NOMO-1 treated with DMSO at 0.1 percent for 48 hours (cell line): ENCODE data around the gene PARD6G.
A peak's percentile ranks its signal among the peaks of the same experiment; 100 is the strongest.

Experiments used
- DNase-seq: peaks from one replicate; lab custom pipeline; 2025; ENCODE audit not compliant: unreplicated experiment; lab: John Stamatoyannopoulos, UW

The PARD6G gene

GRCh38 chr18:80213182-80213581, 34.1 kb downstream of the PARD6G start:
- no peak for DNase-seq

- DNase-seq: peak; percentile 42
Observed at GRCh38 chr18:80210312-80211083, 36.8 kb downstream of the PARD6G start.

GRCh38 chr18:80208620-80209019, 38.7 kb downstream of the PARD6G start:
- DNase-seq: no peak

GRCh38 chr18:80205294-80205693, 42.0 kb downstream of the PARD6G start:
- no peak for DNase-seq

DNA sequence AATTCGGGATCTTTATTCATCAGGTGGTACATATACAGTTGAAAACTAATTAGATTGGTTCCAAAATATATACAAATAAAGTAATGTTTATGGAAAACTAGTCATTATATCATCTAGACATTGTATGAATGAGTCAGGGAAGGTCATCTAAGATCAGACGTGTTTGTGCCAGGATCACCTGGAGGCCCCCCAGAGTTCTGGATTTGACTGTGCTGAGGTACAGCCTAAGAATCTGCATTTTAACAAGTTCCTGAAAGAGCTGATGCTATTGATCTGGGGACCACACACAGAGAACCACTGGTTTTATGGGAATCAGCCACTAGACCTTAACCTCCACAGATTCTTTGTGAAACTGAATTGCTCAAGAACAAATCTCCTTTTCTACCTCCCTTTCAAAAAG, 43.2 kb downstream of the PARD6G start:
- DNase-seq: no peak

- DNase-seq: no peak
Observed at GRCh38 chr18:80203249-80203648, 44.1 kb downstream of the PARD6G start.

DNA sequence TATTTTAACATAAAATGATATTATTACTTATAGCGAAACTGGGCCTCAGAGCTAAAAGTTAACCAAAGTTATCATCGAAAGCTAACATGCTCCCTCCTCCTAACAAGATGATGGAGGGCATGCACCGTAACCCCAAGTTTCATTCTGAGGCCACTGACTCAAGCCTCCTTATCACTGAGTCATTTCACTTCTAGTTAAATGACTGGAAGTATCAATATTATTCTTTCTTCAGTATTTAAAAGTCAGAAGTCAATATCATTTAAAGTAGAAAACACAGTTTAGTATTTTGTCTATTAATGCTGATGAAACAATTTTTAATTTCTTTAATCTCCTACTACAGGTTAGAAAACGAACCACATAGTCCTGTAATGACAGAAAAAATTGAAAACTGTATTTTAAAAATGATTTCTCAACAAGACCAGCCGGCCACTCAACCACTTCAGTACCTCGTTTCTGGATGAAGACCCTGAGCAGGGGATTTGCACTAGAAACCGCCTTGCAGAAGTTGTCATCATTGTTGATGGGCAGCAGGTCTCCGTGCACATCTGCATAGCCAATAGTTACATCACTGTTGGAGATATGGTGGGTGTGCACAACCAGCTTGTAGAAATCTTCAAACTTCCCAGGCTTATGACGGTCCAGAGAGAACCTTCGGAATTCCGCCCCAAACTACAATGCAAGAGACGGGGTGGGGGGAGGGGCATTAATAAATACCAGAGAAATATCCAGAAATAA, 44.9 kb downstream of the PARD6G start:
- no peak for DNase-seq

- DNase-seq: no peak
Observed at GRCh38 chr18:80201739-80202138, 45.6 kb downstream of the PARD6G start.

- no peak for DNase-seq
Observed at GRCh38 chr18:80200932-80201672, 46.2 kb downstream of the PARD6G start.

- no peak for DNase-seq
Observed at GRCh38 chr18:80200171-80200931, 47.0 kb downstream of the PARD6G start.

DNA sequence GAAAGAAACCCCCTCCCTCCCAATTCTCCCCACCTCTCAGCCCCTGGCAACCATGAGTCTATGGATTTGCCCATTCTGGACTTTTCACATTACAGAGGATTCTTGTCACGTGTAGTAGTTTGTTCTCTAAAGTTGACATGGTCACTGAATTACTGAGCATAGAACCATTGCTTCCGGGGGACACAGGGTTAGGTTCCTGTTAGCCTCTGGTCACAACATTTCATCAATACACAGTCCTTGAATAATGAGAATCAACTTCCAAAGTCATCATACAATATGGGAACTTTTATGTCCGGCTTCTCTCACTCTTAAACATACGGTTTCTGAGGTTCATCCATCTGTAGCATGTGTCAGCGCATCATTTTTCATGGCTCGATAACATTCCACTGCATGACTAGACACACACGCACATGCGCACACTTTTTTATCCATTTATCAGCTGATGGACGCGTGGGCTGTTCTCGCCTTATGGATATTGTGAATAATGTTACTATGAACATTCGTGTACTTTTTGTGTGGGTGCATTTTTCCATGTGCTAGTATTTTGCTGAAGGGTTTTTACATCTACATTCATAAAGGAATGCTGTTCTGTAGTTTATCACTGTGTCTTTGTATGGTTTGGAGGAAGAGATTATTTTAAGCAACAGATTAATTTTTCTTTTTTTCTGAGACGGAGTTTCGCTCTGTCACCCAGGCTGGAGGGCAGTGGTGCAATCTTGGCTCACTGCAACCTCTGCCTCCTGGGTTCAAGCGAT, 48.1 kb downstream of the PARD6G start:
- DNase-seq: no peak

DNA sequence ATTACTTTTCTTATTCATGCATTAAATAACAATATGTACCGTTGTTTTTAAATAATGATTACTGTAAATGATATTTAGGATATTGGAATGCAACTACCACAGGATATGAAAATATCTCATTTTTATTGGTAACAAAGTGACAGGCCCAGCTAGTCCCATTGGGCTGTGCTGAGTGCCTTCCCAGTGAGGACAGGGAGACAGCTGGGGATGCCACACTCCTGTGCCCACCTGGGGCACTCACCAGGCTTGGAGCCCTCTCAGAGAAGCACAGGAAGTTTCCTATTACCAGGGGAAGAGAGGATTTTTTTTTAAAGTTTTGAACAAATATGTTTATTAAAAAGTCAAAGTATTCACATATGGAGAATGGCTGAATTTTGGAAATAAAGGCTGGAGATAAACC, 48.9 kb downstream of the PARD6G start:
- no peak for DNase-seq

DNA sequence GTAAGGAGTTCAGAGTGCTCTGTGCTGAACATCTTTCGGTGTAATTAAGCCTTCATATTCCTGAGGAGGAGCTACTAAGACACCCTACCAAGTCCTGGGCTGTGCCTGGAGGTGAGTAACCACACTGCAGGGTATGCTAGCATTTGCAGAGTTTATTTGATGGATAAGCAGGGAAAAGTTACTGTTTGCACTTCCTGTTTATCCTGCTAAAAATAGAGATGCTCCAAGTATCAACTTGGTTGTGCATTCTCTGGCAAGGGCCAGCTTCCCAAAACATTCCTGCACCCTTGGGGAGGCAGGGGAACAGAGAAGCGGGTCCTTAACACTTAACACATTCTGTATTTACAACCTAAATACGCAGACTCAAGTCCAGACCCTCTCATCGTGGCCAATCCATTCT, 49.8 kb downstream of the PARD6G start:
- DNase-seq: no peak

GRCh38 chr18:80196528-80197320, 50.6 kb downstream of the PARD6G start:
- DNase-seq: no peak

DNA sequence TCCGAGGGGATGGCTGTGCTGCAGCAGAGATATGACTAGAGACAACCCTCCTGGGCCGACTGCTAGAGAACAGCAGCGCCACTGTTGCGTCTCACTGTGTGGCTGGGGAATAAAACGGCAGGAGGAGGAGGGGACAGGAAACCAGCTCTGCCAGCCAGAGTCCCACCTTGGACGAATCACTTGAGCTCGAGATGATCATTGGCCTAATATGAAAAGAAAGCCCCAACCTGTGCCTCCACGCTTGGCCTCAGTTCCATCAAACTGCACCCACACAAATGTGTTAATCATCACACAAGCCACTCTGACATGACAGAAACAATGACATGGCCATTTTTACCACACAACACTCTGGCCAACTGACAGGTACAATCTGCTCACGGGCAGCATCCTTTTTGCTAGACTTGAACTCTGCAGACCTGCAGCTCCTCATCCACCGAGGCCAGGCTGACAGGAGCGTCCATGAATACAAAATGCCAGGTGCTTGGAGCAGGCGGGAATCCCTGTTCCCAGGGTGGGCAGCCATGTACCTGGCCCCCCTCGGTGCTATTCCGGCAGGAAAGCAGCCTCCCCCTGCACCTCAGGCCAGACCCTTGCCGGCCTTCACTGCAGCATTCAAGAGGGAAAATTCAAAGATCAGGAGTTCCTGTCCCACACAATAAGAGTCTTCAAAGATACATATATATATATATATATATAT, 52.3 kb downstream of the PARD6G start:
- DNase-seq: no peak

DNA sequence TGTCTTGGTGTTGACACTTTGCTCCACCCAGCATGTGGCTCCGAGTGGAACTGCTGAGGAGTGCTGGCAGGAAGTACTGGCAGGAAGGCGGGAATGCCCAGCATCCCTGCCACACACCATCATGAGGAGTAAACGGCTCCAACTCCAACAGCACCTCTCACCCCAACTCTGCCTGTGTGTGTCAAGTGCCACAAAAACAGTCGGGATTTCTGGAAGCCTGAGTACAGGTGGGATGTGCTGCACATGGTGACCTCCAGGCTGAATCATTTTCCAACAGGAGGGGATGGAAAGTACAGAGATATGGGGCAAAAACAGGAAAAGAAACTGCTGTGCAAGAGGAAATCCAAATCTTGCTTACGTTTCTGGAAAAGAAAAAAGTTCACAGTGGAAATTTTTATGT, 53.6 kb downstream of the PARD6G start:
- no peak for DNase-seq

- no peak for DNase-seq
Observed at GRCh38 chr18:80192653-80193385, 54.5 kb downstream of the PARD6G start.

DNA sequence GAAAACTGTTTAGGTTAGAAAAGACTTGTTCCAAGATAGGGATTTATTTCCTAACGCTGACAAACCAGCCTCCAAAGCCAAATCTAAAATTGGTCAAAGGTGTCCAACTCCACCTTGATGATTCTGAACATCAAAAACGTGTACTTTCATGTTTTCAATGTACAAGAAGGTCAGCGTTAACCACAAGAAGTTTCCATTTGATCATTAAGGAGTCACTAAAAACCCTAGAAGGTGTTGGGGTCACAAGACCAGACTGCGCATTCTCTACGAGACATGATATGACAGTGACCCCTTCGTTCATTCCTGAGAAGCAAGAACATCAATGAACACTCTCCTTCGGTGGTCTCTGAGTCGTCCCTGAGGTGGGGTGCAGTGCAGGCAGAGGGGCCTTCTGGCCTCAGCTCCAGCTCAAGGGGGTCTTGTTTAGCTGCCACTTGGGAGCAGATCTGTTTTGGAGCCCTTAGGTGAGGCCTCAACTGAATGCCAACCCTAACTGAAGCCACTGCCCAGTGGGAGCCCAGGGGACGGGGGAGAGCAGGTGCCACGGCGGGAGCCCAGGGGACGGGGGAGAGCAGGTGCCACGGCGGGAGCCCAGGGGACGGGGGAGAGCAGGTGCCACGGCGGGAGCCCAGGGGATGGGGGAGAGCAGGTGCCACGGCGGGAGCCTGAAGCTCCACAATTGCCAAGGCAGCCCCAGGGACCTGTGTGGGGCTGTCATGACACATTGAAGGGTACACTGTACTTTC, 55.2 kb downstream of the PARD6G start:
- DNase-seq: no peak
